B cell (primary cell): ENCODE measurements around the gene DENND1A. TPM values are rescaled to one million over a fixed set of nuclear protein-coding genes. Genes with fewer than 3 reads are reported as not detected.

Source experiments
- ATAC-seq: fragments of 200-7000 bp; cut with Tn5 transposase; one replicate; pipeline ENCODE4 v1.10.0; 2021; ENCODE audit warnings: low read depth, mild to moderate bottlenecking, moderate number of reproducible peaks, moderate library complexity
- CTCF ChIA-PET: fragments of 350-600 bp; sonication (Branson Sonifier 250); formaldehyde crosslinking; loops from one replicate; lab custom pipeline; 2021; ENCODE audit warnings: antibody characterized with exemption, inconsistent platforms; lab: Charles Lee
- POLR2A ChIA-PET: fragments of 350-600 bp; sonication (Branson Sonifier 250); formaldehyde crosslinking; loops from one replicate; lab custom pipeline; 2021; ENCODE audit warnings: antibody characterized with exemption; lab: Charles Lee
- DNase-seq: peaks from one replicate; pipeline ENCODE4 v3.0.0; 2013
- H2AFZ ChIP-seq: 2 replicates; pipeline ENCODE4 v1.6.1; 2012; ENCODE audit warnings: mild to moderate bottlenecking, low read depth, low read length; ENCODE audit not compliant: insufficient read depth, poor library complexity, severe bottlenecking
- H3K27ac ChIP-seq, 2 donors: 1 replicate in 1 of 2; 2 replicates in 1 of 2; pipeline ENCODE4 v1.5.1; 2012 to 2013; ENCODE audit warnings: low read length in 2 of 2, mild to moderate bottlenecking in 2 of 2, moderate library complexity in 1 of 2
- H3K27me3 ChIP-seq, 4 experiments: fragments of 200-600 bp in 1 of 4; sonication (generic) in 1 of 4; replicated peaks in 1 of 4; 1 replicate in 2 of 4; 2 replicates in 2 of 4; pipeline versions ENCODE4 v1.6.1 to v1.7.0; 2013 to 2016; ENCODE audit warnings: low read length in 3 of 4, mild to moderate bottlenecking in 2 of 4, mixed read lengths in 1 of 4, moderate library complexity in 1 of 4; ENCODE audit not compliant: insufficient read depth in 4 of 4, control insufficient read depth in 3 of 4; ENCODE audit errors: control extremely low read depth in 1 of 4
- H3K36me3 ChIP-seq, 2 experiments: replicated peaks in 1 of 2; 1 replicate in 1 of 2; 2 replicates in 1 of 2; pipeline versions ENCODE4 v1.6.1 to v1.7.1; 2013; ENCODE audit warnings: low read length in 1 of 2; ENCODE audit not compliant: insufficient read depth in 2 of 2, control insufficient read depth in 1 of 2; ENCODE audit errors: control extremely low read depth in 1 of 2, extremely low read depth in 1 of 2
- H3K4me1 ChIP-seq, 2 donors: fragments of 200-600 bp in 1 of 2; sonication (generic) in 1 of 2; 1 replicate in 1 of 2; 2 replicates in 1 of 2; pipeline versions ENCODE4 v1.5.1 to v1.6.1; 2013 to 2017; ENCODE audit warnings: low read length in 2 of 2; ENCODE audit not compliant: control insufficient read depth in 2 of 2, insufficient read depth in 2 of 2
- H3K4me2 ChIP-seq: replicated peaks from 2 replicates; pipeline ENCODE3; 2012; ENCODE audit warnings: mild to moderate bottlenecking, low read depth, low read length; ENCODE audit not compliant: poor library complexity, severe bottlenecking
- H3K4me3 ChIP-seq, 5 experiments: fragments of 200-600 bp in 1 of 5; sonication (generic) in 1 of 5; 1 replicate in 3 of 5; 2 replicates in 2 of 5; pipeline versions ENCODE4 v1.5.1 to v1.7.0; 2011 to 2016; ENCODE audit warnings: low read length in 4 of 5, mild to moderate bottlenecking in 4 of 5, low read depth in 2 of 5, control low read depth in 1 of 5, moderate library complexity in 1 of 5; ENCODE audit not compliant: insufficient read depth in 1 of 5; ENCODE audit errors: control extremely low read depth in 1 of 5, extremely low read depth in 1 of 5
- H3K79me2 ChIP-seq: fragments of 200-600 bp; sonication (generic); one replicate; pipeline ENCODE4 v1.6.0; 2016; ENCODE audit warnings: low read length; ENCODE audit not compliant: control insufficient read depth, insufficient read depth
- H3K9ac ChIP-seq: fragments of 200-600 bp; sonication (generic); 2 replicates; pipeline ENCODE4 v1.6.1; 2017; ENCODE audit warnings: mild to moderate bottlenecking, low read length, moderate library complexity
- H3K9me3 ChIP-seq, 3 donors: one replicate each; pipeline versions ENCODE4 v1.6.1 to v1.7.1; 2013; ENCODE audit warnings: low read length in 2 of 3; ENCODE audit not compliant: control insufficient read depth in 2 of 3, insufficient read depth in 1 of 3; ENCODE audit errors: control extremely low read depth in 1 of 3
- H4K20me1 ChIP-seq: 2 replicates; pipeline ENCODE4 v1.6.0; 2012; ENCODE audit warnings: mild to moderate bottlenecking, low read length; ENCODE audit not compliant: insufficient read depth, control insufficient read depth, poor library complexity, severe bottlenecking
- H3K27ac Mint-ChIP-seq: one replicate; pipeline ENCODE4 v1.8.0; 2021; ENCODE audit warnings: mixed read lengths
- H3K27me3 Mint-ChIP-seq: one replicate; pipeline ENCODE4 v1.8.0; 2021; ENCODE audit warnings: mixed read lengths
- H3K4me1 Mint-ChIP-seq: one replicate; pipeline ENCODE4 v1.8.0; 2021; ENCODE audit warnings: mixed read lengths
- H3K4me3 Mint-ChIP-seq: one replicate; pipeline ENCODE4 v1.8.0; 2021; ENCODE audit warnings: mixed read lengths
- H3K9me3 Mint-ChIP-seq: one replicate; pipeline ENCODE4 v1.8.0; 2022; ENCODE audit warnings: mixed read lengths; ENCODE audit not compliant: insufficient read depth
- EZH2 ChIP-seq: IDR thresholded peaks from 2 replicates; pipeline ENCODE4 v1.6.1; 2012; ENCODE audit warnings: borderline replicate concordance, low read depth, mild to moderate bottlenecking, moderate library complexity, low read length; ENCODE audit not compliant: insufficient read depth, poor library complexity, severe bottlenecking
- WGBS: methylation state at CpG from one replicate; pipeline ENCODE4 v1.1.5; 2013; ENCODE audit warnings: missing lambda C conversion rate; ENCODE audit not compliant: insufficient coverage; 5-methylcytosine and 5-hydroxymethylcytosine counted together
- intact Hi-C: fragments of 100-400 bp; cut with micrococcal nuclease; formaldehyde crosslinking; loops from one replicate; pipeline ENCODE4 v1.10.0; 2022
- polyA plus RNA-seq: library from polyadenylated mRNA; depleted of rRNA; stranded (reverse); fragments of >200 nt; gene quantifications from 2 replicates; pipeline ENCODE4 v1.2.3, GENCODE V29; 2012
- total RNA-seq, 2 donors: library from RNA; stranded (reverse); fragments of 120-200 nt in 1 of 2; gene quantifications; 1 replicate in 1 of 2; 2 replicates in 1 of 2; pipeline versions ENCODE4 v1.2.3 to v1.2.4, GENCODE V29; 2013 to 2022
- TF ChIP-seq, protein P1 (sequence below): fragments of 200-600 bp; IDR thresholded peaks from one replicate; pipeline ENCODE4 v1.8.0; 2022; ENCODE audit warnings: antibody characterized with exemption, mild to moderate bottlenecking

DENND1A gene
- total and polyA plus RNA-seq, 2 donors (not counting 1 experiment from before 2014, with no cell fraction given) = 10.8 to 26.0 TPM

GRCh38 chr9:123739387-123739786 lies 190.5 kb downstream of the DENND1A start:
- intact Hi-C loops = no loop called here
- Histone ChIP-seq H3K27me3 (no peaks in the 10 kb centered on the region), H2AFZ (no peak overlapping the region), H3K79me2 (peaks cover 3% of the 10 kb centered on the region), H3K4me1 (peaks cover 7 to 9% of the 10 kb centered on the region in 2 donors), H3K27ac (no peak overlapping the region), H3K9ac (no peak overlapping the region), H3K36me3 (peaks cover 0 to 2% of the 10 kb centered on the region in 2 experiments), H3K4me2 (no peak overlapping the region), H3K4me3 (no peak overlapping the region), H4K20me1 (no peaks in the 10 kb centered on the region), H3K9me3 (no peaks in the 10 kb centered on the region)
- ATAC-seq (no peak), DNase-seq (no peak)
- CTCF ChIA-PET = no interaction called here
- no CpG with 5 or more reads among the region's 1 CpG for WGBS
- TF ChIP-seq EZH2 = no peak
- TF ChIP-seq, protein P1, sequence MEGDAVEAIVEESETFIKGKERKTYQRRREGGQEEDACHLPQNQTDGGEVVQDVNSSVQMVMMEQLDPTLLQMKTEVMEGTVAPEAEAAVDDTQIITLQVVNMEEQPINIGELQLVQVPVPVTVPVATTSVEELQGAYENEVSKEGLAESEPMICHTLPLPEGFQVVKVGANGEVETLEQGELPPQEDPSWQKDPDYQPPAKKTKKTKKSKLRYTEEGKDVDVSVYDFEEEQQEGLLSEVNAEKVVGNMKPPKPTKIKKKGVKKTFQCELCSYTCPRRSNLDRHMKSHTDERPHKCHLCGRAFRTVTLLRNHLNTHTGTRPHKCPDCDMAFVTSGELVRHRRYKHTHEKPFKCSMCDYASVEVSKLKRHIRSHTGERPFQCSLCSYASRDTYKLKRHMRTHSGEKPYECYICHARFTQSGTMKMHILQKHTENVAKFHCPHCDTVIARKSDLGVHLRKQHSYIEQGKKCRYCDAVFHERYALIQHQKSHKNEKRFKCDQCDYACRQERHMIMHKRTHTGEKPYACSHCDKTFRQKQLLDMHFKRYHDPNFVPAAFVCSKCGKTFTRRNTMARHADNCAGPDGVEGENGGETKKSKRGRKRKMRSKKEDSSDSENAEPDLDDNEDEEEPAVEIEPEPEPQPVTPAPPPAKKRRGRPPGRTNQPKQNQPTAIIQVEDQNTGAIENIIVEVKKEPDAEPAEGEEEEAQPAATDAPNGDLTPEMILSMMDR = no peak
- Mint-ChIP-seq H3K27ac (no peak overlapping the region), H3K27me3 (no peaks in the 10 kb centered on the region), H3K4me3 (no peak overlapping the region), H3K9me3 (no peaks in the 10 kb centered on the region), H3K4me1 (peaks cover 18% of the 10 kb centered on the region)
- POLR2A ChIA-PET = no interaction called here

DNA sequence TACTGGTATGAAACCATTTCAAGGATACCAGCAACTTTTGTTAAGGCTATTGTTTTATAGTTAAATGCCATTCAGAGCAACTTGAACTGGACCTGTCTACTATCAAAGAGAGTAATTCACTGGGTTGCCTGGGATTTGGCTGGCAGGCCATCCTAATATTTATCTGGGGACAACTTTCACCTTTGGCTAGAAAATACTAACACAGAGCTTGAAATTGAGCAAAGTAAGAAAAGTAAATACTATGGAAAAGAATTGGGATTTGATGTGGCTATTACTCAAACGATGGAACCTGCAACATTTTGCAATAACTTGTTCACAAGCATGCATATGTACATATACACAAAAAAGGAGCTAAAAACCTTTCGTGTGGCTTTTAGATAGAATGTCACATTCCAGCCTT lies 191.3 kb downstream of the DENND1A start:
- intact Hi-C loops = no loop called here
- no peaks in the 10 kb centered on the region for H3K27me3 Mint-ChIP-seq
- ATAC-seq (no peak), DNase-seq (no peak)
- Histone ChIP-seq H3K27ac (no peak overlapping the region), H3K36me3 (peaks cover 0 to 2% of the 10 kb centered on the region in 2 experiments), H2AFZ (no peak overlapping the region), H4K20me1 (no peaks in the 10 kb centered on the region), H3K9me3 (no peaks in the 10 kb centered on the region), H3K79me2 (peaks cover 3% of the 10 kb centered on the region), H3K4me2 (no peak overlapping the region), H3K9ac (no peak overlapping the region), H3K4me3 (no peak overlapping the region), H3K4me1 (peaks cover 14 to 16% of the 10 kb centered on the region in 2 donors), H3K27me3 (no peaks in the 10 kb centered on the region)
- no peak for TF ChIP-seq EZH2
- TF ChIP-seq, protein P1 = no peak
- H3K4me3 Mint-ChIP-seq = no peak overlapping the region
- CTCF ChIA-PET = no interaction called here
- H3K4me1 Mint-ChIP-seq = peaks cover 24% of the 10 kb centered on the region
- POLR2A ChIA-PET = no interaction called here
- WGBS = no CpG with 5 or more reads among the region's 2 CpGs
- H3K9me3 Mint-ChIP-seq = no peaks in the 10 kb centered on the region
- H3K27ac Mint-ChIP-seq = no peak overlapping the region
